ENCODE results near the gene NUDCD2. TPM values are rescaled to one million over a fixed set of nuclear protein-coding genes. Genes with fewer than 3 reads are reported as not detected.

Gene NUDCD2
- total and polyA plus RNA-seq, 9 of the 15 experiments (the other 6 are each of a cell fraction or from before 2014, with no cell fraction given) = 14.6 to 76.9 (median 32.5) TPM

DNA sequence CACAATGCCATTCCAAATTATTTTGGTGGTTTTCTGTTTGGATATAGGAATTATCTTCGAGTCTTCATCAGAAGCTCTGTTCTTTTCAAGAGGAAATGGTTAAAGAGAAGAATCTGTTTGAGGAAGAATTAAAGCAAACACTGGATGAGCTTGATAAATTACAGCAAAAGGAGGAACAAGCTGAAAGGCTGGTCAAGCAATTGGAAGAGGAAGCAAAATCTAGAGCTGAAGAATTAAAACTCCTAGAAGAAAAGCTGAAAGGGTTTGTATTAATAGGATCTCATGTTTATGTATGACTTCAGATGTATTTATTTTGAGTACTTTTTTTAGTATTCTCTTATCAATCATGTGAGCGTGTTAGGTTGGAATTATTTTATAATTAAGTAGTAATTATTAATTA is 15.5 kb upstream of the NUDCD2 start (continued):
- TF ChIP-seq CHD7 (IDR thresholded peaks at IDR 0.05; ENCODE audit: low read depth, low read length) (no peak), ZNF583 (CRISPR knock-in tag; IDR thresholded peaks at IDR 0.05) (peak; percentile 98), ZBTB34 (CRISPR knock-in tag; IDR thresholded peaks at IDR 0.05) (no peak), SMARCA4 (IDR thresholded peaks at IDR 0.05) (no peak), ZNF316 (IDR thresholded peaks at IDR 0.05) (no peak), MEIS2 (IDR thresholded peaks at IDR 0.05; ENCODE audit: partially characterized antibody) (peak; percentile 23)

All from K562 (cell line).